ENCODE data around the gene CDY1.
"Not testable (repeated sequence)": the region's sequence is repeated elsewhere in the genome, so short reads cannot be mapped to it uniquely, and the experiment has no call there.

DNA sequence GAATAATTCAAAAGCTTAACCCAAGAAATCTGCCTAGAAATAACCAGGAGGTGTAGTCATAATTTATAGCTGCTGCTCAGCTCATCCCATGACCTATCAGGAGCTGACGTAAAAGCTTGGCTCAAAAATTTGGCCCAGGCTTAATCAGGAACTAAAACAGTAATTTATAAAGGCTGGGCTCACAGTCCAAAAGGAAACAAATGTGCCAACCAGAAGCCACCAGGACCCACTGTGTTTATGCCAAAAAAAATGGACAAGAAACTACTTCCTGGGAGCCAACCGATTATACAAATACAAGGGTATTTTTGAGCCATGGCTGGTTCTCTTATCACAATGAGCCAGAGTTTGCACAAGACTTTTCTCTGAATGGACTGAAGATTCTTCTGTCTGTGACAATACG, 17.9 kb downstream of the CDY1 start:
- TF ChIP-seq, protein P1, sequence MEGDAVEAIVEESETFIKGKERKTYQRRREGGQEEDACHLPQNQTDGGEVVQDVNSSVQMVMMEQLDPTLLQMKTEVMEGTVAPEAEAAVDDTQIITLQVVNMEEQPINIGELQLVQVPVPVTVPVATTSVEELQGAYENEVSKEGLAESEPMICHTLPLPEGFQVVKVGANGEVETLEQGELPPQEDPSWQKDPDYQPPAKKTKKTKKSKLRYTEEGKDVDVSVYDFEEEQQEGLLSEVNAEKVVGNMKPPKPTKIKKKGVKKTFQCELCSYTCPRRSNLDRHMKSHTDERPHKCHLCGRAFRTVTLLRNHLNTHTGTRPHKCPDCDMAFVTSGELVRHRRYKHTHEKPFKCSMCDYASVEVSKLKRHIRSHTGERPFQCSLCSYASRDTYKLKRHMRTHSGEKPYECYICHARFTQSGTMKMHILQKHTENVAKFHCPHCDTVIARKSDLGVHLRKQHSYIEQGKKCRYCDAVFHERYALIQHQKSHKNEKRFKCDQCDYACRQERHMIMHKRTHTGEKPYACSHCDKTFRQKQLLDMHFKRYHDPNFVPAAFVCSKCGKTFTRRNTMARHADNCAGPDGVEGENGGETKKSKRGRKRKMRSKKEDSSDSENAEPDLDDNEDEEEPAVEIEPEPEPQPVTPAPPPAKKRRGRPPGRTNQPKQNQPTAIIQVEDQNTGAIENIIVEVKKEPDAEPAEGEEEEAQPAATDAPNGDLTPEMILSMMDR (IDR thresholded peaks at IDR 0.05; ENCODE audit: insufficient read depth, low read depth, low read length), result not testable (repeated sequence)
- TF ChIP-seq EZH2 (IDR thresholded peaks at IDR 0.05; ENCODE audit: insufficient read depth, low read length), result not testable (repeated sequence)

Measured in astrocyte (in vitro differentiated cells and primary cell).